ENCODE results near the gene C9orf72. TPM values are rescaled to one million over a fixed set of nuclear protein-coding genes. Genes with fewer than 3 reads are reported as not detected.

C9orf72 gene
- total and polyA plus RNA-seq, 2 of the 8 experiments (the other 6 are each of a cell fraction or from before 2014, with no cell fraction given), result 7.2 to 17.5 TPM

- no peaks in the 10 kb centered on the region; a peak in 1 of 7 replicates for H3K4me1 ChIP-seq (replicated peaks in 1 of 4; ENCODE audit: control insufficient read depth in 3 of 4, insufficient read depth in 4 of 4, low read length in 3 of 4)
- TF ChIP-seq GTF2F1 (IDR thresholded peaks at IDR 0.05; ENCODE audit: borderline replicate concordance, low read depth, low read length) (no peak), CREB1 (IDR thresholded peaks at IDR 0.05) (no peak), RFX5 (IDR thresholded peaks at IDR 0.05; ENCODE audit: borderline replicate concordance, low read depth, low read length) (no peak), EP300 (IDR thresholded peaks at IDR 0.05; ENCODE audit: borderline replicate concordance in 1 of 2, low read depth in 2 of 2, low read length in 2 of 2) (no peak), JUND (IDR thresholded peaks at IDR 0.05; ENCODE audit: low read length) (no peak)
- no peak overlapping the region for H3K18ac ChIP-seq (ENCODE audit: extremely low read depth, low read length)
- no peak overlapping the region for H3K4me2 ChIP-seq (ENCODE audit: insufficient read depth in 1 of 2, low read depth in 2 of 2, low read length in 2 of 2)
- no peak overlapping the region for H3K4ac ChIP-seq (replicated peaks; ENCODE audit: insufficient read length, low read depth, low read length)
- no peak overlapping the region for H4K91ac ChIP-seq (replicated peaks; ENCODE audit: insufficient read length, low read length)
- no peak overlapping the region for H3K4me3 ChIP-seq (ENCODE audit: extremely low read depth in 1 of 4, insufficient read depth in 2 of 4, low read depth in 3 of 4, low read length in 4 of 4)
- H3K79me1 ChIP-seq (ENCODE audit: low read depth, low read length), result no peaks in the 10 kb centered on the region
- no peak overlapping the region for H2AK5ac ChIP-seq (ENCODE audit: low read depth, low read length)
- H3K36me3 ChIP-seq (ENCODE audit: control insufficient read depth in 2 of 4, insufficient read depth in 4 of 4, low read length in 3 of 4), result no peaks in the 10 kb centered on the region; a peak in 1 of 8 replicates
- no peak overlapping the region for H4K8ac ChIP-seq (ENCODE audit: extremely low read depth, insufficient read depth, low read length)
- DNase-seq (ENCODE audit: low read depth in 1 of 2, low spot score in 2 of 2) (no peak), FAIRE-seq (no peak)
- no peak overlapping the region for H4K5ac ChIP-seq (ENCODE audit: insufficient read length, low read depth, low read length)
- no peak overlapping the region for H2BK5ac ChIP-seq (ENCODE audit: low read depth, low read length)
- H2BK120ac ChIP-seq (replicated peaks; ENCODE audit: low read depth, low read length), result no peak overlapping the region
- H3K56ac ChIP-seq (replicated peaks; ENCODE audit: insufficient read length, low read depth, low read length), result no peak overlapping the region
- no peak overlapping the region for H3K14ac ChIP-seq (ENCODE audit: insufficient read length)
- peak overlapping the region; percentile 68; the same call in 1 of the 2 replicates for H2AFZ ChIP-seq (ENCODE audit: low read length)
- no peak overlapping the region for H3K27ac ChIP-seq (ENCODE audit: low read depth, low read length)
- H3K23ac ChIP-seq (ENCODE audit: insufficient read length), result no peak overlapping the region
- H3K27me3 ChIP-seq (replicated peaks in 1 of 4; ENCODE audit: control insufficient read depth in 3 of 4, extremely low read depth in 1 of 4, insufficient read depth in 3 of 4, low read length in 3 of 4), result no peaks in the 10 kb centered on the region
- ChIA-PET POLR2A (ENCODE audit: partially characterized antibody) (no interaction called here), CTCF (ENCODE audit: partially characterized antibody) (interaction anchor here (1.6 kb wide), 1 partner anchor 15 kb away, joined by 3 read pairs; no protein-coding TSS in a partner anchor)
- no peaks in the 10 kb centered on the region for H3K79me2 ChIP-seq (ENCODE audit: control insufficient read depth in 1 of 2, insufficient read depth in 2 of 2, low read length in 2 of 2)
- H3K9ac ChIP-seq (replicated peaks in 1 of 4; ENCODE audit: extremely low read depth in 1 of 4, low read depth in 3 of 4, low read length in 3 of 4), result no peak overlapping the region
- WGBS, 2 experiments (ENCODE audit: extremely low coverage in 1 of 2, insufficient coverage in 1 of 2, insufficient read length in 1 of 2, insufficient replicate concordance in 2 of 2, low coverage in 1 of 2, low lambda C conversion rate in 2 of 2, missing lambda C conversion rate in 1 of 2), result 76% methylated on average over 2 of the region's 2 CpGs; no CpG with 5 or more reads in 1 of the 2 experiments
- H2BK15ac ChIP-seq (ENCODE audit: low read length), result no peak overlapping the region
- no peak overlapping the region for H2BK12ac ChIP-seq (ENCODE audit: low read depth, low read length)
- no peaks in the 10 kb centered on the region for H3K23me2 ChIP-seq (ENCODE audit: low read depth, low read length)
- no peaks in the 10 kb centered on the region for H3K9me3 ChIP-seq (ENCODE audit: insufficient read depth in 2 of 2, low read depth in 1 of 2, low read length in 1 of 2)
- H2BK20ac ChIP-seq (ENCODE audit: low read length), result no peak overlapping the region
- H4K20me1 ChIP-seq (replicated peaks in 1 of 2; ENCODE audit: control insufficient read depth in 1 of 2, insufficient read depth in 2 of 2, low read length in 2 of 2), result no peaks in the 10 kb centered on the region
Measured at GRCh38 chr9:27600256-27600655, 27.0 kb upstream of the C9orf72 start.
